ENCODE measurements around the gene FBXL16. TPM values are rescaled to one million over a fixed set of nuclear protein-coding genes. Genes with fewer than 3 reads are reported as not detected.
"Not testable (repeated sequence)": the region's sequence is repeated elsewhere in the genome, so short reads cannot be mapped to it uniquely, and the experiment has no call there.

The FBXL16 gene
- total RNA-seq, 2 experiments from 2014 or later = 3.2 to 6.0 TPM

DNA sequence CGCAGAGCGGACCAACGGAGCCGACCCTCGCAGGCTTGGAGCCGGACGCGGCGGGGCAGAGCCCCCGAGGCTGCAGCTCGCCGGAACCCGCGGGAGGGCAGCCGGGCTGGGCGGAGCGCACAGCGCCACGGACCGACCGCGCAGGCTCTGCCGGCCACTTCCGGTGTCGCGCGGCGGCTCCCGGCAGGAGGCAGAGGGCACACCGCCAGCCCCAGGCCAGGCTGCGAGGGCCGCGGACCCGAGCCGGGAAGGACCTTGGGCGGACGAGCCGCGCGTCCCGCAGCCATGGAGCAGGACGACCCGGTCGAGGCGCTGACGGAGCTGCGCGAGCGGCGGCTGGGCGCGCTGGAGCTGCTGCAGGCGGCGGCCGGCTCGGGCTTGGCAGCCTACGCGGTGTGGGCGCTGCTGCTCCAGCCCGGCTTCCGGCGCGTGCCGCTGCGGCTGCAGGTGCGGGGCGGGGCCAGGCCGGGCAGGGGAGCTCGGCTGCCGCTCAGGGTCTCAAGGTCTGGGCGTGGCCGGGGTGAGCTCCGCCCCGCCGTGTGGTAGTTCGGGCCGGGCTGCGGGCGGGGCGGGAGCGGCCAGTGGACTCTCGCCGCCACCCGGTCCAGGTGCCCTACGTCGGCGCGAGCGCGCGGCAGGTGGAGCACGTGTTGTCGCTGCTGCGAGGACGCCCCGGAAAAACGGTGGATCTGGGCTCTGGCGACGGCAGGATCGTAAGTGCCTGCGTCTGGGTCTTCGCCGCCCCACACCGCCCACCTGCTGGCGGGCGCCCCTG lies 15.6 kb upstream of the FBXL16 start, which contains the start of gene ANTKMT:
Gene ANTKMT (plus strand): TSS at position 157 of the 775 bp plus-strand sequence. CDS start 129 bp downstream, at position 286.
- Mint-ChIP-seq H3K36me3 (no peaks in the 10 kb centered on the region), H3K4me1 (peaks cover 17% of the 10 kb centered on the region), H3K27me3 (no peaks in the 10 kb centered on the region), H3K4me3 (peak within 1 kb of the TSS; percentile 87), H3K9me3 (no peaks in the 10 kb centered on the region), H3K27ac (peak within 1 kb of the TSS; percentile 84)
- DNase-seq = peak; percentile 92

DNA sequence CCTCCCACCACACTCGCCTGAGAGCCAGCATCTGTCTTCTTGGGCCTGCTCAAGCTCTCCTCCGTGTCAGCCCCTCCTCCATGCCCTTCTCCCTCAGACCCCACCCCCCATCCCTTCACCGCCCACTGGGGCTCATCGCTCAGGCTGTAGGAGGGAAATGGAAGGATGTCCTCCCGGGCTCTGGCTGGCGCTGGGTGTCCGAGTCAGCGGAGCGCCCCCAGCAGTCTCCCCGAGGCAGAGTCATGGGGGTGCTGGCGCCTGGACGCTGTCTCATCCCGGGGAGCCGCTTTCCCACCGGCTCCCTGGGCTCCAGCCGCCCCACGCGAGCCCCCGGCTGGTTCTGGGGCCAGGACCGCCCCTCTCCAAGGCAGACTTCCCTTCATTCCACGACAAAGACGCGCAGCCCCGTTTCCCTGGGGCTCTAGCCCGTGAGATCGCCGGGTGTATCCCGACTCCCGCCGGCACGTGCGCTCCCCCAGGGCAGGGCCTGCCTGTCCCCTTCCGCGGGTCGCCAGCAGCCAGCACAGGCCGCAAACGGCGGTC lies 14.9 kb upstream of the FBXL16 start:
- peak overlapping the region; percentile 84 for H3K27ac Mint-ChIP-seq
- peak overlapping the region; percentile 87 for H3K4me3 Mint-ChIP-seq
- no peaks in the 10 kb centered on the region for H3K27me3 Mint-ChIP-seq
- DNase-seq = peak; percentile 76
- H3K4me1 Mint-ChIP-seq = peaks cover 17% of the 10 kb centered on the region
- H3K36me3 Mint-ChIP-seq = no peaks in the 10 kb centered on the region
- no peaks in the 10 kb centered on the region for H3K9me3 Mint-ChIP-seq

DNA sequence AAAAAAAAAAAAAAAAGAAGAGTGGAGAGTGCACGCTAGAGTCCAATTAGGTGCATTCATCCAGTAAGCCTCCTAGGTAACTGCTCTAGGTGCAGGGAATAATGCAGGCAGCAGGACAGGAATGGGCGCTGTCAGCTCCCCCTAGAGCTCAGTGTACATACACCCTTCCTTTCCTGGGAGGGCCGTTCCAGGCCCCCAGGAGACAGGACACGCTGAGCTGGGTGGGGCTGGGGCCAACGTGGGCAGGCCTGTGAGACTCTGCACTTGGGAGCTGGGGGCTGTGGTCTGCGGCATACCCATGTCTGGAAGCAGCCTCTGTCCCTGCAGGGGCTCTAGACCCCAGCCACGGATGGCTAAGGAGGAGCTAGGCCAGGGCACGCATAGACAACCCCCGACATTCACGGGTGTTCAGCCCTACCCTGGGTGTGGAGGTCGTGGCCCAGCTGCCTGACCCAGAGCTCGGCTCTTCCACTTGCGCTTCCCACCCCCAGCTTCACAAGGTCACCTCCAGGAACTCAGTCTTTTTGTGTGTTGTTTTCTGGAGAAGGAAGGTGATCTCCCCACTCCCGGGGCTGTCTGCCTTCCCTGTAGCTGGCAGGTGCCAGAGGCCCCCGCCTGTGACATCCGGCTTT lies 14.3 kb upstream of the FBXL16 start:
- peak overlapping the region; percentile 84 for H3K27ac Mint-ChIP-seq
- peaks cover 17% of the 10 kb centered on the region for H3K4me1 Mint-ChIP-seq
- peak overlapping the region; percentile 87 for H3K4me3 Mint-ChIP-seq
- peak; percentile 42 for DNase-seq
- H3K27me3 Mint-ChIP-seq = no peaks in the 10 kb centered on the region
- H3K9me3 Mint-ChIP-seq = no peaks in the 10 kb centered on the region
- H3K36me3 Mint-ChIP-seq = no peaks in the 10 kb centered on the region

DNA sequence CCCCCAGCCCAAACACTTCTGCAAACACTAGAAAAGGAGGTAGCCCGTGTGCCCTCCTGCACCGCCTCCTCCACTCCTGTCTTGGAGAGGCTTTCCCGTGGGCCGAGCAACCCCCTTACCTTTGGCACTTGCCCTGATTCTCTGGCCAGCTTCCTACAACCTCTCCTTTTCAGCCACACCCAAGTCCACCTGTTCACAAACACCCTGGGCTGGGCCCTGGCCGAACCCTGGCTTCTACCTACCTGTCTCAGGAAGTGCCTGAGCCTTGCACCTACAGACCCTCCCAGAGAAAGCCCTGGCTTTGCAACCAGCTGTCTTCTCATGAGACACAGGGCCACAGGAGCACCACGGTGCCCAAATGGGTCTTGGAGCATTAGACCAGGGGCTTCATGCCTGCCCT lies 13.3 kb upstream of the FBXL16 start:
- H3K27me3 Mint-ChIP-seq = peaks cover 3% of the 10 kb centered on the region
- H3K27ac Mint-ChIP-seq = peak overlapping the region; percentile 62
- no peaks in the 10 kb centered on the region for H3K9me3 Mint-ChIP-seq
- no peak for DNase-seq
- H3K36me3 Mint-ChIP-seq = no peaks in the 10 kb centered on the region
- peak overlapping the region; percentile 68 for H3K4me3 Mint-ChIP-seq
- H3K4me1 Mint-ChIP-seq = peaks cover 20% of the 10 kb centered on the region

DNA sequence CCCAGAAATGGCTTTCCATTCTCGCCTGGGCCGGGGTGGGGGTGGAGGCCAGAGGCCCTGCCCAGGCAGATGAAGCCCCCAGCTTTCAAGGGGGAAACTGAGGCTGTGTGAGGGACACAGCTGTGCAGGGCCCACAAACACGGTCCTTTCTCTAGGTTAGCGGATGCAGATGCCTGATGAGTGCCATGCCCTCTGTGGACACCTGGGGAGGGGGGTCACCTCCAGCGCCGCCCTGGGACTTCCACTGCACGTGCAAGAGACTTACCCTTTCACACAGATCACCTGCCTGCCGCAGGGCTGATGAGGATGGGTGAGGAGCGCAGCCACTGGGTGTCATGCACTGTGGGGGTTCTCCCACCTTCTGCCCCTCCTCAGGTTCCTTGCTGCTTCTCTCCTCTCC lies 12.8 kb upstream of the FBXL16 start:
- H3K9me3 Mint-ChIP-seq = no peaks in the 10 kb centered on the region
- no peak overlapping the region for H3K27ac Mint-ChIP-seq
- H3K4me1 Mint-ChIP-seq = peaks cover 20% of the 10 kb centered on the region
- no peaks in the 10 kb centered on the region for H3K36me3 Mint-ChIP-seq
- no peak overlapping the region for H3K4me3 Mint-ChIP-seq
- DNase-seq = no peak
- H3K27me3 Mint-ChIP-seq = peaks cover 4% of the 10 kb centered on the region

DNA sequence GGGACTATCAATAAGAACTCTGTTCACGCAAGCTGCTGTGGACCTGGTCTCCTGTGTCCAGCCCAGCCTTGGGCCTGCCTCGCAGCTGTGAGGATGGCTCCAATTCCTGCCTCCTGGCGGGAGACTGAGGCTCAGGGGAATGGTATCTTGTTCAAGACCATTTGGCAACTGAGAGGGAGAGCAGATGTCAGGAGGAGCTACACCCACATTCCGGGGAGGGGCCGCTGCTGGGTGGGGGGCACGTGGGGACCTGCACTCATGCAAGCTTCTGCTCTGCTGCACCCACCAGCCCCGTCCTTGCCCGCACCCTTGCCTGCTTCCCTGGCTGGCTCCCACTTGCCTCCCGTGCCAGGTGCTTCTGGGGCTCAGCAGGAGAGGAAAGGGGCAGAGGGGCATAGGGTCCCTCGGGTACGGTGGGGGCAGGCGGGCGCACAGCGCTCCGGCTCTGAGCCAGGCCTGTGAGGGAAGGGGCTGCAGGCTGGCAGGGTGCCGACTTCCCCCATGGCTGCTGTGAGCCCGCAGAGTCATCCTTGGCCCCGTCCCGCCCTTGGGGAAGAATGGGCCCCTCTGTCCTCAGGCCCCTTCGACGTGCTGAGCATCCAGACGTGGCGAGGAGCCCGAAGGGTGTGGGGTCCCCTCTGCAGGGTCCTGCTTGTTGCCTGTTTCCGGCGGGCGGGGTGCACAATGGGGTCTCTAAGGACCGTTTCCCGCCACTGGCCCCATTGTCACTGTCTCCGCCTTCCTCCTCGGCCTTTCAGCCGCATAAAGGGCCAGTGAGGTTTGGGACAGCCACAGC lies 12.0 kb upstream of the FBXL16 start:
- peaks cover 20% of the 10 kb centered on the region for H3K4me1 Mint-ChIP-seq
- no peak overlapping the region for H3K27ac Mint-ChIP-seq
- no peak for DNase-seq
- no peaks in the 10 kb centered on the region for H3K9me3 Mint-ChIP-seq
- no peak overlapping the region for H3K4me3 Mint-ChIP-seq
- no peaks in the 10 kb centered on the region for H3K36me3 Mint-ChIP-seq
- peaks cover 9% of the 10 kb centered on the region for H3K27me3 Mint-ChIP-seq

DNA sequence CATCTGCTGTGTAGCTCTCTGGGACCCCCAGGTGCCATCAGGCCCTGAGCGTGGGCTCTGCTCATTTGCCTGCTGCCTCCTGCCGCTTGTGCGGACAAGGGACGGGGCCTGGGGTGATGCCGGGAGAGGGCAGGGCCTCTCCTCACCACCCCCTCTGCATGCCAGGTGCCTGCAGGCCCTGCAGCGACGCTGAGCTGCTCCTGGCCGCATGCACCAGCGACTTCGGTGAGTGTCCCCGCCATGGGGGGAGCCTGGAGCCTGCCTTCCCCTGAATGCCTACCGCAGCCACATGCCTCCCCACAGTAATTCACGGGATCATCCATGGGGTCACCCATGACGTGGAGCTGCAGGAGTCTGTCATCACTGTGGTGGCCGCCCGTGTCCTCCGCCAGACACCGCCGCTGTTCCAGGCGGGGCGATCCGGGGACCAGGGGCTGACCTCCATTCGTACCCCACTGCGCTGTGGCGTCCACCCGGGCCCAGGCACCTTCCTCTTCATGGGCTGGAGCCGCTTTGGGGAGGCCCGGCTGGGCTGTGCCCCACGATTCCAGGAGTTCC lies 11.2 kb upstream of the FBXL16 start:
- peaks cover 20% of the 10 kb centered on the region for H3K4me1 Mint-ChIP-seq
- no peak for DNase-seq
- peaks cover 11% of the 10 kb centered on the region for H3K27me3 Mint-ChIP-seq
- no peaks in the 10 kb centered on the region for H3K9me3 Mint-ChIP-seq
- H3K4me3 Mint-ChIP-seq = no peak overlapping the region
- H3K27ac Mint-ChIP-seq = no peak overlapping the region
- H3K36me3 Mint-ChIP-seq = no peaks in the 10 kb centered on the region

DNA sequence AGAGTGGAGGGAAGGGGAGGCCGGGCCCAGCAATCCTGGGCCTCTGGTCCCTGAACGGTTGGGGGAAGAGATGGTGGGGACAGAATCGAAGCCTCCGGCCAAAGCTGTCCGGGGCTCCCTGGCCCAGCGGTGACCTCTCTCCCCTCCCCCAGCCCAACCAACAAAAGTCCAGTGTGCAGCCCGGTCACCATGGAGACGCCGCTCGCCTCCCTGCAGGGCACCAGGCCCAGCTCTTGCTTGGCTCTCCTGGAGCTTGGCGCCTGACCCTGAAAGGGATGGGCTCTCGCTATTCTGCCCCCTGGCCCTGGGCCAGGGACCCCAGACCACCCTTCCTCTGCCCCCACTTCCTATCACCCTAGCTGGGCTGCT lies 10.6 kb upstream of the FBXL16 start:
- Mint-ChIP-seq H3K4me1 (peaks cover 20% of the 10 kb centered on the region), H3K9me3 (no peaks in the 10 kb centered on the region), H3K27me3 (peaks cover 13% of the 10 kb centered on the region), H3K4me3 (peak overlapping the region; percentile 72), H3K36me3 (no peaks in the 10 kb centered on the region), H3K27ac (no peak overlapping the region)
- DNase-seq = no peak

DNA sequence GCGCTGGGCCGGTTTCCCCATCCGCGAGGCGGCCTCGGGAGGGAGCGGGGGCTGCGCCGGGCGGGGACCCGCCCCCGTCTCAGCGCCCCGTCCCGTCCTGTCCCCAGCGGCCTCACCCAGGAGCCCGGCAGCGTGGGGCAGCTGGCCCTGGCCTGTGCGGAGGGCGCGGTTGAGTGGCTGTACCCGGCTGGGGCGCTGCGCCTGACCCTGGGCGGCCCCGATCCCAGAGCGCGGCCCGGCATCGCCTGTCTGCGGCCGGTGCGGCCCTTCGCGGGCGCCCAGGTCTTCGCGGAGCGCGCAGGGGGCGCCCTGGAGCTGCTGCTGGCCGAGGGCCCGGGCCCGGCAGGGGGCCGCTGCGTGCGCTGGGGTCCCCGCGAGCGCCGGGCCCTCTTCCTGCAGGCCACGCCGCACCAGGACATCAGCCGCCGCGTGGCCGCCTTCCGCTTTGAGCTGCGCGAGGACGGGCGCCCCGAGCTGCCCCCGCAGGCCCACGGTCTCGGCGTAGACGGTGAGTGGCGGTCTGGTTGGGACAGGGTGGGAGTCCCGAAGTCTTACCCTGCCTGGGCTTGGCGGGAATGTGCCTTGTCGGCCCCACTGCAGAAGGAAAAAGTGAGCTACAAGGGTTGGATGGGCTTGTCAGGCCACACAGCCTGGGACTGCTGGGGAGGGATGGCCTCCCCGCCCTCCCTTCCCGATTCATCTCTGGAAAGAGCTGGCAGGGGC lies 10.0 kb upstream of the FBXL16 start:
- no peak overlapping the region for H3K27ac Mint-ChIP-seq

DNA sequence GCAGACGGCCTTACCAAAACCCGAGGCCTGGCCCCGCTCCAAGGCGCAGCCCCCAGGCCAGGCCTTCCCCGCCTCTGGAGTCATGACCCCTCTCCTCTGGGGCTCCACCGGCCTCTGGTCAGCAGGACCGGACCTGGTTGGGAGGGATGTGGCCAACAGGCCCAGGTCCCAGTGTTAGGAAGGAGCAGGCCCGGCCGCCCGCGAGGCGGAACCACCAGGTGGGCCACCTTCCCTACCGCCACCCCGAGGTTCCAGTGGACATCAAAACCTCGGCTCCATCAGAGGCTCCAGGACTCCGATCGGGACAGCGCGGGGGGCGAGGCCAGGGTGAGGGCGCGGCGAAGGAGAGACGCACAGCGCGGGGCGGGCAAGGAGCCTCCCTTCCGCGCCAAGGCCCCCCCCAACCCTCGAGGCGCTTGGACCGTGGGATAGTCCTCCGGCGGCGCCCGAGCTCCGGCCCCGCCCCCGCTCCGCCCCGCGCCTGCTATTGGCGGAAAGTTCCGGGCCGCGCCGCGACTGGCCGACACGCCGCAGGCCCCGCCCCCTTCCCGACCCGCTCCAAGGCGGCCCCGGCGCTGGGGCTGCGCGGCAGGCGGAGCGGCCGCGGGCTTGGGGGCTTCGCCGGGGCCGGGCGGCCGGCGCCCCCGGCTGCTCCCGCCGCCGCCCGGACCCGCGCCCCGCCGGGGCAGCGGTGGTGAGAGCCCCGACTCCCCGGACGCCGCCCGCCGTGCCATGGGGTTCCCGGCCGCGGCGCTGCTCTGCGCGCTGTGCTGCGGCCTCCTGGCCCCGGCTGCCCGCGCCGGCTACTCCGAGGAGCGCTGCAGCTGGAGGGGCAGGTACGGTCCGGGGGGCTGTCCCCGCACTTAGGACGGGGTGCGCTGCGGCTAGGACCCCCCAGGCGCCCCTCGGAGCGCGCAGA lies 9.2 kb upstream of the FBXL16 start, which contains the start of gene METRN:
Gene METRN (plus strand): TSS at position 561 of the 919 bp plus-strand sequence. CDS start 172 bp downstream, at position 733.
- H3K4me3 Mint-ChIP-seq = peak within 1 kb of the TSS; percentile 72
- no peaks in the 10 kb centered on the region for H3K36me3 Mint-ChIP-seq
- H3K4me1 Mint-ChIP-seq = peaks cover 15% of the 10 kb centered on the region
- no peak within 1 kb of the TSS for H3K27ac Mint-ChIP-seq
- H3K9me3 Mint-ChIP-seq = no peaks in the 10 kb centered on the region
- peak; percentile 96 for DNase-seq
- peaks cover 24% of the 10 kb centered on the region for H3K27me3 Mint-ChIP-seq

More for the DNA sequence above, 10.0 kb upstream of the FBXL16 start:
- DNase-seq = peak; percentile 42
- Mint-ChIP-seq H3K4me1 (peaks cover 20% of the 10 kb centered on the region), H3K36me3 (no peaks in the 10 kb centered on the region), H3K9me3 (no peaks in the 10 kb centered on the region), H3K4me3 (peak overlapping the region; percentile 72), H3K27me3 (peaks cover 16% of the 10 kb centered on the region)

DNA sequence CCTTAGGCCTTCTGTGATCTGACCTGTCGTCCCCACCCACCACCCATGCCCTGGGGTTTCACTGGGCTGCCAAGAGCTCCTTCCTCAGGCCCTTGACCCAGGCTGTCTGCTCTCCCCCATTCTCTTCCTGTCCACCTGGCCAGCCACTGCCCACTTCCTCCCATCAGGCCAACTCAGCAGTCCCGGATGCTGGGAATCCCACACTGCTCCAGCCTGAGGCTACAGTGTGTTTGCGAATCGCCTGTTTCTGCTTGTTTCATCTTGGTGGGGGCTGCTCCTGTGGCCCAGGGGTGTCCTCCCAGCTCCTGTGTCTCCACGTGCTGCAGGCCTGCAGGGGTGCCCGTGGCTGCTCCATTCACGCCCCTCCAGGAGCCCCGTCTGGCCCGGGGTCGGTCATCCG lies 8.5 kb upstream of the FBXL16 start:
- Mint-ChIP-seq H3K9me3 (no peaks in the 10 kb centered on the region), H3K4me1 (peaks cover 11% of the 10 kb centered on the region), H3K4me3 (no peak overlapping the region), H3K27me3 (peaks cover 32% of the 10 kb centered on the region), H3K36me3 (no peaks in the 10 kb centered on the region), H3K27ac (no peak overlapping the region)
- no peak for DNase-seq

DNA sequence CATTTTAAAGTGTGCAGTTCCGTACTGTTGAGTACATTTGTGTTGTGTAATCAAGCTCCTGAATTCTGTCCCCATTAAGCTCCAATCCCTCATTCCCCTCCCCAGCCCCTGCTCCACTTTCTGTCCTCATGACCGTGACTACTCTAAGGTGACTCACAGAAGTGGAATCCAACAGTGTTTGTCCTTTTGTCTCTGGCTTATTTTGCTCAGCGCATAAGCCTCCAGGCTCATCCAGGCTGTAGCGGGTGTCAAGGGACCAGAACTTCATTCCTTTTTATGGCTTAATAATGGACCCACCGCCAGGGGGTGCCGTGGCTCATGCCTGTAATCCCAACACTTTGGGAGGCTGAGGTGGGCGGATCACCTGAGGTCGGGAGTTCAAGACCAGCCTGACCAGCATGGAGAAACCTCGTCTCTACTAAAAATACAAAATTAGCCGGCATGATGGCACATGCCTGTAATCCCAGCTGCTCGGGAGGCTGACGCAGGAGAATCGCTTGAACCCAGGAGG lies 7.2 kb upstream of the FBXL16 start:
- H3K36me3 Mint-ChIP-seq, H3K4me3 Mint-ChIP-seq, H3K27ac Mint-ChIP-seq, H3K4me1 Mint-ChIP-seq, H3K9me3 Mint-ChIP-seq: not testable (repeated sequence)
- peaks cover 44% of the 10 kb centered on the region for H3K27me3 Mint-ChIP-seq
- DNase-seq = peak; percentile 62

All from activated naive CD8-positive, alpha-beta T cell treated with anti-CD3 and anti-CD28 coated beads for 36 hours (primary cell).